Peyer's patch (tissue), 4 donors: ENCODE data around the gene GPT2. TPM values are rescaled to one million over a fixed set of nuclear protein-coding genes. Genes with fewer than 3 reads are reported as not detected.
A peak's percentile ranks its signal among the peaks of the same experiment; 100 is the strongest.

Experiments
- DNase-seq, 3 donors: peaks; one replicate each; pipeline ENCODE4 v3.0.0-alpha.2; 2017 to 2019
- H3K27ac ChIP-seq, 4 donors: fragments of 200-600 bp; sonication (generic); one replicate each; pipeline ENCODE4 v1.5.1; 2016 to 2019
- H3K27me3 ChIP-seq, 2 donors: fragments of 200-600 bp; sonication (generic); one replicate each; pipeline ENCODE4 v1.5.1; 2019
- H3K36me3 ChIP-seq, 3 donors: fragments of 200-600 bp; sonication (generic); one replicate each; pipeline ENCODE4 v1.5.1; 2016 to 2019
- H3K4me1 ChIP-seq, 4 donors: fragments of 200-600 bp; sonication (generic); one replicate each; pipeline ENCODE4 v1.5.1; 2016 to 2019
- H3K4me3 ChIP-seq, 4 donors: fragments of 200-600 bp; sonication (generic); 1 replicate in 3 of 4; 2 replicates in 1 of 4; pipeline ENCODE4 v1.5.1; 2016 to 2019; ENCODE audit warnings: mild to moderate bottlenecking in 1 of 4
- H3K9me3 ChIP-seq, 4 donors: fragments of 200-600 bp; sonication (generic); one replicate each; pipeline ENCODE4 v1.5.1; 2016 to 2019; ENCODE audit warnings: mild to moderate bottlenecking in 1 of 4
- CTCF ChIP-seq, 6 experiments: fragments of 450-650 bp in 4 of 6; fragments of 200-600 bp in 2 of 6; sonication (generic) in 1 of 6; IDR thresholded peaks; one replicate each; pipeline ENCODE4 v1.5.1; 2017 to 2019; ENCODE audit warnings: antibody characterized with exemption in 6 of 6, mild to moderate bottlenecking in 3 of 6, moderate library complexity in 1 of 6
- POLR2A ChIP-seq, 2 donors: fragments of 450-650 bp; IDR thresholded peaks; one replicate each; pipeline ENCODE4 v1.5.1; 2017; ENCODE audit warnings: antibody characterized with exemption in 2 of 2, mild to moderate bottlenecking in 2 of 2, moderate library complexity in 2 of 2
- total RNA-seq, 4 donors: library from RNA; depleted of rRNA; stranded (reverse); fragments of >200 nt; gene quantifications; one replicate each; pipeline ENCODE4 v1.1.0, GENCODE V29; 2016

The GPT2 gene
- total RNA-seq, 4 donors from 2014 or later, result 9.6 to 23.1 (median 18.2) TPM

GRCh38 chr16:46903255-46903905 is 19.2 kb downstream of the GPT2 start:
- H3K27ac ChIP-seq, result no peak overlapping the region
- TF ChIP-seq POLR2A (IDR thresholded peaks at IDR 0.05), result no peak
- no peak for TF ChIP-seq CTCF (IDR thresholded peaks at IDR 0.05)

GRCh38 chr16:46904471-46904870 is 20.3 kb downstream of the GPT2 start:
- no peaks in the 10 kb centered on the region for H3K27me3 ChIP-seq
- no peaks in the 10 kb centered on the region for H3K4me1 ChIP-seq
- TF ChIP-seq POLR2A (IDR thresholded peaks at IDR 0.05) (no peak), CTCF (IDR thresholded peaks at IDR 0.05) (no peak)
- no peak overlapping the region for H3K4me3 ChIP-seq
- no peaks in the 10 kb centered on the region for H3K9me3 ChIP-seq
- no peak overlapping the region for H3K27ac ChIP-seq
- no peaks in the 10 kb centered on the region for H3K36me3 ChIP-seq
- no peak for DNase-seq

More at GRCh38 chr16:46903255-46903905, 19.2 kb downstream of the GPT2 start:
- no peaks in the 10 kb centered on the region for H3K36me3 ChIP-seq
- DNase-seq, result peak in 1 of 3 donors; percentile 51
- H3K4me1 ChIP-seq, result no peaks in the 10 kb centered on the region
- no peaks in the 10 kb centered on the region for H3K27me3 ChIP-seq
- H3K9me3 ChIP-seq, result no peaks in the 10 kb centered on the region
- H3K4me3 ChIP-seq, result no peak overlapping the region

- Histone ChIP-seq H3K27ac (no peak overlapping the region), H3K4me1 (no peaks in the 10 kb centered on the region), H3K9me3 (peaks cover 0 to 4% (median 0%) of the 10 kb centered on the region in 4 donors), H3K4me3 (no peak overlapping the region), H3K36me3 (no peaks in the 10 kb centered on the region), H3K27me3 (no peaks in the 10 kb centered on the region)
- DNase-seq, result no peak
- TF ChIP-seq POLR2A (IDR thresholded peaks at IDR 0.05) (no peak), CTCF (IDR thresholded peaks at IDR 0.05) (no peak)
Measured at GRCh38 chr16:46906360-46907060, 22.3 kb downstream of the GPT2 start.

- Histone ChIP-seq H3K36me3 (no peaks in the 10 kb centered on the region), H3K4me3 (no peak overlapping the region), H3K27me3 (no peaks in the 10 kb centered on the region), H3K9me3 (peaks cover 0 to 4% (median 0%) of the 10 kb centered on the region in 4 donors), H3K27ac (no peak overlapping the region), H3K4me1 (no peaks in the 10 kb centered on the region)
- DNase-seq, result no peak
- no peak for TF ChIP-seq CTCF (IDR thresholded peaks at IDR 0.05)
Measured at GRCh38 chr16:46907061-46907774, 23.1 kb downstream of the GPT2 start.

- H3K36me3 ChIP-seq, result no peaks in the 10 kb centered on the region
- no peak for TF ChIP-seq POLR2A (IDR thresholded peaks at IDR 0.05)
- peak; percentile 53 to 82 (median 65) for TF ChIP-seq CTCF (IDR thresholded peaks at IDR 0.05)
- no peaks in the 10 kb centered on the region for H3K4me1 ChIP-seq
- H3K4me3 ChIP-seq, result no peak overlapping the region
- DNase-seq, result peak in 2 of 3 donors; percentile 44 to 74
- H3K27ac ChIP-seq, result no peak overlapping the region
- peaks cover 0 to 4% (median 0%) of the 10 kb centered on the region in 4 donors for H3K9me3 ChIP-seq
- H3K27me3 ChIP-seq, result no peaks in the 10 kb centered on the region
Measured at GRCh38 chr16:46908540-46909372, 24.6 kb downstream of the GPT2 start.
